Activated effector memory CD4-positive, alpha-beta T cell treated with anti-CD3 and anti-CD28 coated beads, Interleukin-2, amount 50 U/mL, for 16 hours (primary cell): ENCODE results near the gene ANTKMT.

ENCODE experiments used
- DNase-seq: peaks from one replicate; pipeline ENCODE4 v3.0.0-alpha.2; 2020

ANTKMT gene

DNA sequence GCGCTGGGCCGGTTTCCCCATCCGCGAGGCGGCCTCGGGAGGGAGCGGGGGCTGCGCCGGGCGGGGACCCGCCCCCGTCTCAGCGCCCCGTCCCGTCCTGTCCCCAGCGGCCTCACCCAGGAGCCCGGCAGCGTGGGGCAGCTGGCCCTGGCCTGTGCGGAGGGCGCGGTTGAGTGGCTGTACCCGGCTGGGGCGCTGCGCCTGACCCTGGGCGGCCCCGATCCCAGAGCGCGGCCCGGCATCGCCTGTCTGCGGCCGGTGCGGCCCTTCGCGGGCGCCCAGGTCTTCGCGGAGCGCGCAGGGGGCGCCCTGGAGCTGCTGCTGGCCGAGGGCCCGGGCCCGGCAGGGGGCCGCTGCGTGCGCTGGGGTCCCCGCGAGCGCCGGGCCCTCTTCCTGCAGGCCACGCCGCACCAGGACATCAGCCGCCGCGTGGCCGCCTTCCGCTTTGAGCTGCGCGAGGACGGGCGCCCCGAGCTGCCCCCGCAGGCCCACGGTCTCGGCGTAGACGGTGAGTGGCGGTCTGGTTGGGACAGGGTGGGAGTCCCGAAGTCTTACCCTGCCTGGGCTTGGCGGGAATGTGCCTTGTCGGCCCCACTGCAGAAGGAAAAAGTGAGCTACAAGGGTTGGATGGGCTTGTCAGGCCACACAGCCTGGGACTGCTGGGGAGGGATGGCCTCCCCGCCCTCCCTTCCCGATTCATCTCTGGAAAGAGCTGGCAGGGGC is 5.3 kb upstream of the ANTKMT start:
- DNase-seq = peak; percentile 68

DNA sequence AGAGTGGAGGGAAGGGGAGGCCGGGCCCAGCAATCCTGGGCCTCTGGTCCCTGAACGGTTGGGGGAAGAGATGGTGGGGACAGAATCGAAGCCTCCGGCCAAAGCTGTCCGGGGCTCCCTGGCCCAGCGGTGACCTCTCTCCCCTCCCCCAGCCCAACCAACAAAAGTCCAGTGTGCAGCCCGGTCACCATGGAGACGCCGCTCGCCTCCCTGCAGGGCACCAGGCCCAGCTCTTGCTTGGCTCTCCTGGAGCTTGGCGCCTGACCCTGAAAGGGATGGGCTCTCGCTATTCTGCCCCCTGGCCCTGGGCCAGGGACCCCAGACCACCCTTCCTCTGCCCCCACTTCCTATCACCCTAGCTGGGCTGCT is 4.8 kb upstream of the ANTKMT start:
- DNase-seq = no peak

DNA sequence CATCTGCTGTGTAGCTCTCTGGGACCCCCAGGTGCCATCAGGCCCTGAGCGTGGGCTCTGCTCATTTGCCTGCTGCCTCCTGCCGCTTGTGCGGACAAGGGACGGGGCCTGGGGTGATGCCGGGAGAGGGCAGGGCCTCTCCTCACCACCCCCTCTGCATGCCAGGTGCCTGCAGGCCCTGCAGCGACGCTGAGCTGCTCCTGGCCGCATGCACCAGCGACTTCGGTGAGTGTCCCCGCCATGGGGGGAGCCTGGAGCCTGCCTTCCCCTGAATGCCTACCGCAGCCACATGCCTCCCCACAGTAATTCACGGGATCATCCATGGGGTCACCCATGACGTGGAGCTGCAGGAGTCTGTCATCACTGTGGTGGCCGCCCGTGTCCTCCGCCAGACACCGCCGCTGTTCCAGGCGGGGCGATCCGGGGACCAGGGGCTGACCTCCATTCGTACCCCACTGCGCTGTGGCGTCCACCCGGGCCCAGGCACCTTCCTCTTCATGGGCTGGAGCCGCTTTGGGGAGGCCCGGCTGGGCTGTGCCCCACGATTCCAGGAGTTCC is 4.1 kb upstream of the ANTKMT start:
- DNase-seq = no peak

DNA sequence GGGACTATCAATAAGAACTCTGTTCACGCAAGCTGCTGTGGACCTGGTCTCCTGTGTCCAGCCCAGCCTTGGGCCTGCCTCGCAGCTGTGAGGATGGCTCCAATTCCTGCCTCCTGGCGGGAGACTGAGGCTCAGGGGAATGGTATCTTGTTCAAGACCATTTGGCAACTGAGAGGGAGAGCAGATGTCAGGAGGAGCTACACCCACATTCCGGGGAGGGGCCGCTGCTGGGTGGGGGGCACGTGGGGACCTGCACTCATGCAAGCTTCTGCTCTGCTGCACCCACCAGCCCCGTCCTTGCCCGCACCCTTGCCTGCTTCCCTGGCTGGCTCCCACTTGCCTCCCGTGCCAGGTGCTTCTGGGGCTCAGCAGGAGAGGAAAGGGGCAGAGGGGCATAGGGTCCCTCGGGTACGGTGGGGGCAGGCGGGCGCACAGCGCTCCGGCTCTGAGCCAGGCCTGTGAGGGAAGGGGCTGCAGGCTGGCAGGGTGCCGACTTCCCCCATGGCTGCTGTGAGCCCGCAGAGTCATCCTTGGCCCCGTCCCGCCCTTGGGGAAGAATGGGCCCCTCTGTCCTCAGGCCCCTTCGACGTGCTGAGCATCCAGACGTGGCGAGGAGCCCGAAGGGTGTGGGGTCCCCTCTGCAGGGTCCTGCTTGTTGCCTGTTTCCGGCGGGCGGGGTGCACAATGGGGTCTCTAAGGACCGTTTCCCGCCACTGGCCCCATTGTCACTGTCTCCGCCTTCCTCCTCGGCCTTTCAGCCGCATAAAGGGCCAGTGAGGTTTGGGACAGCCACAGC is 3.3 kb upstream of the ANTKMT start:
- DNase-seq = no peak

DNA sequence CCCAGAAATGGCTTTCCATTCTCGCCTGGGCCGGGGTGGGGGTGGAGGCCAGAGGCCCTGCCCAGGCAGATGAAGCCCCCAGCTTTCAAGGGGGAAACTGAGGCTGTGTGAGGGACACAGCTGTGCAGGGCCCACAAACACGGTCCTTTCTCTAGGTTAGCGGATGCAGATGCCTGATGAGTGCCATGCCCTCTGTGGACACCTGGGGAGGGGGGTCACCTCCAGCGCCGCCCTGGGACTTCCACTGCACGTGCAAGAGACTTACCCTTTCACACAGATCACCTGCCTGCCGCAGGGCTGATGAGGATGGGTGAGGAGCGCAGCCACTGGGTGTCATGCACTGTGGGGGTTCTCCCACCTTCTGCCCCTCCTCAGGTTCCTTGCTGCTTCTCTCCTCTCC is 2.6 kb upstream of the ANTKMT start:
- DNase-seq = no peak

DNA sequence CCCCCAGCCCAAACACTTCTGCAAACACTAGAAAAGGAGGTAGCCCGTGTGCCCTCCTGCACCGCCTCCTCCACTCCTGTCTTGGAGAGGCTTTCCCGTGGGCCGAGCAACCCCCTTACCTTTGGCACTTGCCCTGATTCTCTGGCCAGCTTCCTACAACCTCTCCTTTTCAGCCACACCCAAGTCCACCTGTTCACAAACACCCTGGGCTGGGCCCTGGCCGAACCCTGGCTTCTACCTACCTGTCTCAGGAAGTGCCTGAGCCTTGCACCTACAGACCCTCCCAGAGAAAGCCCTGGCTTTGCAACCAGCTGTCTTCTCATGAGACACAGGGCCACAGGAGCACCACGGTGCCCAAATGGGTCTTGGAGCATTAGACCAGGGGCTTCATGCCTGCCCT is 2.0 kb upstream of the ANTKMT start:
- DNase-seq = no peak

DNA sequence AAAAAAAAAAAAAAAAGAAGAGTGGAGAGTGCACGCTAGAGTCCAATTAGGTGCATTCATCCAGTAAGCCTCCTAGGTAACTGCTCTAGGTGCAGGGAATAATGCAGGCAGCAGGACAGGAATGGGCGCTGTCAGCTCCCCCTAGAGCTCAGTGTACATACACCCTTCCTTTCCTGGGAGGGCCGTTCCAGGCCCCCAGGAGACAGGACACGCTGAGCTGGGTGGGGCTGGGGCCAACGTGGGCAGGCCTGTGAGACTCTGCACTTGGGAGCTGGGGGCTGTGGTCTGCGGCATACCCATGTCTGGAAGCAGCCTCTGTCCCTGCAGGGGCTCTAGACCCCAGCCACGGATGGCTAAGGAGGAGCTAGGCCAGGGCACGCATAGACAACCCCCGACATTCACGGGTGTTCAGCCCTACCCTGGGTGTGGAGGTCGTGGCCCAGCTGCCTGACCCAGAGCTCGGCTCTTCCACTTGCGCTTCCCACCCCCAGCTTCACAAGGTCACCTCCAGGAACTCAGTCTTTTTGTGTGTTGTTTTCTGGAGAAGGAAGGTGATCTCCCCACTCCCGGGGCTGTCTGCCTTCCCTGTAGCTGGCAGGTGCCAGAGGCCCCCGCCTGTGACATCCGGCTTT is 1.0 kb upstream of the ANTKMT start:
- DNase-seq = no peak

DNA sequence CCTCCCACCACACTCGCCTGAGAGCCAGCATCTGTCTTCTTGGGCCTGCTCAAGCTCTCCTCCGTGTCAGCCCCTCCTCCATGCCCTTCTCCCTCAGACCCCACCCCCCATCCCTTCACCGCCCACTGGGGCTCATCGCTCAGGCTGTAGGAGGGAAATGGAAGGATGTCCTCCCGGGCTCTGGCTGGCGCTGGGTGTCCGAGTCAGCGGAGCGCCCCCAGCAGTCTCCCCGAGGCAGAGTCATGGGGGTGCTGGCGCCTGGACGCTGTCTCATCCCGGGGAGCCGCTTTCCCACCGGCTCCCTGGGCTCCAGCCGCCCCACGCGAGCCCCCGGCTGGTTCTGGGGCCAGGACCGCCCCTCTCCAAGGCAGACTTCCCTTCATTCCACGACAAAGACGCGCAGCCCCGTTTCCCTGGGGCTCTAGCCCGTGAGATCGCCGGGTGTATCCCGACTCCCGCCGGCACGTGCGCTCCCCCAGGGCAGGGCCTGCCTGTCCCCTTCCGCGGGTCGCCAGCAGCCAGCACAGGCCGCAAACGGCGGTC is 428 bp upstream of the ANTKMT start:
- DNase-seq = peak; percentile 70

DNA sequence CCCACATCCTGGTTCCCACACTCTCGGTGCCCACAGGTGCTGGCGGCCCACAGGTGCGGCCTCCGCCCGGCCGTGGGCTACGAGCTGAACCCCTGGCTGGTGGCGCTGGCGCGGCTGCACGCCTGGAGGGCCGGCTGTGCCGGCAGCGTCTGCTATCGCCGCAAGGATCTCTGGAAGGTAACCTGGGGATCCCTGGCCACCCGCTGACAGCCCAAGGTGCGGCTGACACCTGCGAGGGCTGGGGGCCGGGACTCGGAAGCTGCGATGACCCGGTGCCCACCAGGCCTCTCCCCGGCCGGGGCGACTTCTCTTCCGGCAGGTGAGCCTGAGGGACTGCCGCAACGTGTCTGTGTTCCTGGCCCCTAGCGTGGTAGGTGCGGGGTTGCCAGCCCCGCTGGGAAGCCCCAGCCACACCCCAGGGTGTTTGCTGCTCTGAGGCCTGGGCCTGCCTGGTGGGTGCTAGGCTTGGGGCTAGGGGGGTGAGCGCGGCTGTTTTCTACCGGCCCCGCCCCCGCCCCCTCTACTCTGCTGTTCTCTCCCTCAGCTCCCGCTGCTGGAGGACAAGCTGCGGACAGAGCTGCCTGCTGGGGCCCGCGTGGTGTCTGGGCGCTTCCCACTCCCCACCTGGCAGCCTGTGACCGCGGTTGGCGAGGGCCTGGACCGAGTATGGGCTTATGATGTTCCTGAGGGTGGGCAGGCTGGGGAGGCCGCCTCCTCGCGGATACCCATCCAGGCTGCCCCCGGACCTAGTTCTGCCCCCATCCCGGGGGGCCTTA is 1.0 kb downstream of the ANTKMT start:
- no peak for DNase-seq

DNA sequence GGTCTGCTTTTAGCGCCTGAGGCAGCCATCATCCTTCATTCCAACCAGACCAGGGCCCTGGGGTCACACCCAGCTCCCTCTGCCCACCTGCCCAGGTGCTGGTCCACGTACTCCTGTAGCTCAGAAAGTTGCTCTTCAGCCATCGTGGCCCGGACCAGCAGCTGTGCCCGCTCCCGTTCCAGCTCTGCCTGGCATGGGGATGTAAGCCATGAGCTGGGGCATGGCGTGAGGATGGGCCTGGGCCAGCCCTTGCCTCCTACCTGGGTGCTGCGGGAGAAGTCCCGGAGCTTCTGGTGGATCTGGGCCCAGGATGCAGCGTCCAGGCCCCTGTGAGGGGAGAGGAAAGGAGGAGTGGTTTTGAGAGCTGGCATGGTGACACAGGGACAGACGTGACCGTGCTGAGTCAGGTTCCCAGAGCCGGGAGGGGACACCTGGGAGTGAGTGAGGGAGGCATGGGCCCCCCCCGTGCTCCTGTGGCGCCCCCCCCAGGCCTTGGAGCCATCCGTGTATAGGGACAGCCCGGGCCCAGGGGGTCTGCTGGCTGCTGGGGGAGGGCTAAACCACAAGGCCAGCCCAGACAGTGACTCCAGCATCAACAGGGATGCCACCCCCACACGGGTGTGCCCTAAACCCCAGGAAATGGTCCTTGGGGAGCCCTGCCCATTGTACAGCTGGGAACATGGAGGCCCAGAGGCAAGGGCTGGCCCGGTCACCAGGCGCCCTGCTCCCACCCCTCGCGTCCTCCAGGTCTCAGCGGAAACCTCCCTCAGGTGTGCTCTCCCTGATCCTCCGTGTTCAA is 2.1 kb downstream of the ANTKMT start:
- DNase-seq = no peak

DNA sequence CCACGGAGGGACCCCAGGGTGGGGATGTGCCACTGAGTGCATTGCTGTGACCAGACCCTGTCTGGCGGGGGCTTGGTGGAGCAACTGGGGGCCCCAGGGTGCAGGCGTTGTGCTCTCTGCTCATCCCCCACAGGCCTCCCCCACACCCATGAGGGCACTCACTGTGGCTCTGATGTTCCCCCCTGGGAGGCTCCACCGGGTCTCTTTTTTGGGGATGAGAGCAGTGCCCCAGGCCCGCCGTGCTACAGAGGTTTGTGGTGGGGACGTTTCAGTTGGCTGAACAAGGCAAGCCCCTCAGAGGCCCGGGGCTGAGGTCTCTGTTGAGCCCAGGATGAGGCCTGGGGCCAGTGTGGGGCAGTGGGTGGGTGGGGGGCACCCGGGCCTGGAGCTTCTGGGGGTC is 2.7 kb downstream of the ANTKMT start:
- no peak for DNase-seq

DNA sequence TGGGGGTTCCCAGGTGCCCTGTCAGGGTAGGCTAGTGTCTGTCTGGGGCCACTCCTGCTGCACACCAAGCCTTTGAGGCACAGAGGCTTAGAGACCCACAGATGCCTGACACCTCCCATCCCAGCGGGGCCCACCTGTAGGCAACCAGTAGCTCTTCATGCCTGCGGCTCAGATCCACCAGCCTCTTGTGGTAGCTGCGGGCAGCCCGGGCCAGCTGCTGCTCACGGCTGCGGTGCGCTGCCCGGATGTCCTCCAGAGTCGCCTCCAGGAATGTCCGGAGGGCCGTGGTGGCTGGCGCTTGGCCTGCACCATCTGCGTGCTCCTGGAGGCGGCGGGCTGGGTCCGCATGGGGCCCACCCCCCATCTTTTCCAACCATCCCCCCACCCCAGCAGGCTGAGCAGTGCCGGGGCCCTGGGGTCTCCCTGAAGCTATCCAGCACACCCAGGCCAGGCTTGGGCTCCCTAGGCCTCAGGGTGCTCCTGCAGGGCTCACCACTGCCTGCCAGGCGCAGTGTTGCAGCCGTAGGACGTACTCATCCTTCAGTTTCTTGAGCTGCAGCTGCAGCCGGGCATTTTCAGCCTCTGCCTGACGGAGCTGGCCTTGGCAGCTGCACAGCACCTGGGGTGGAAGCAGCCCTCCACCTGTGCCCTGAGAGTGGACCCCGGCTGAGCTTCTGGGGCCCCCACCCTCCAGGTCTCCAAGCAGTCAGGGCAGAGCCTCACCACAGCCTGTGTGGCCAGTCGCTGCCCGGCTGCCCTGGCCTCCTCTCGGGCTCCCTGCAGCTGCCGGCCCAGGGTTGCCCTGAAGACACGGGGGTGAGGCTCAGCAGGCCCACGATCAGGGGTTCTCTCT is 3.5 kb downstream of the ANTKMT start:
- no peak for DNase-seq

DNA sequence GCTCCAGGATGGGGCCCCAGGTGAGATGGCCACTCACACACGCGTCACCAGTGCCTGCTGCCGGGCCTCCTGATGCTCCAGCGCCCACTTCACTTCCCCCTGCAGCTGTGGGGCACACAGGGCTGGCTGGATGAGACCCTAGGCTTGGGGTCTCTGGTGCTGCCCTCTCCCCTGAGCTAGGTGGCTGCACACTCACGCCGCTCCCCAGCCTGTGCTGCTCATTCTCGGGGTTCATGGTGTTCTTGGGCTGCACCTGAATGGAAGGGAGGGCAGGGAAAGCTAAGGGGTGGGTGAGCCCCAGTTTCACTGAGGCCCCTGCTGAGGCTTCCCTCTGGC is 4.1 kb downstream of the ANTKMT start:
- DNase-seq = no peak

DNA sequence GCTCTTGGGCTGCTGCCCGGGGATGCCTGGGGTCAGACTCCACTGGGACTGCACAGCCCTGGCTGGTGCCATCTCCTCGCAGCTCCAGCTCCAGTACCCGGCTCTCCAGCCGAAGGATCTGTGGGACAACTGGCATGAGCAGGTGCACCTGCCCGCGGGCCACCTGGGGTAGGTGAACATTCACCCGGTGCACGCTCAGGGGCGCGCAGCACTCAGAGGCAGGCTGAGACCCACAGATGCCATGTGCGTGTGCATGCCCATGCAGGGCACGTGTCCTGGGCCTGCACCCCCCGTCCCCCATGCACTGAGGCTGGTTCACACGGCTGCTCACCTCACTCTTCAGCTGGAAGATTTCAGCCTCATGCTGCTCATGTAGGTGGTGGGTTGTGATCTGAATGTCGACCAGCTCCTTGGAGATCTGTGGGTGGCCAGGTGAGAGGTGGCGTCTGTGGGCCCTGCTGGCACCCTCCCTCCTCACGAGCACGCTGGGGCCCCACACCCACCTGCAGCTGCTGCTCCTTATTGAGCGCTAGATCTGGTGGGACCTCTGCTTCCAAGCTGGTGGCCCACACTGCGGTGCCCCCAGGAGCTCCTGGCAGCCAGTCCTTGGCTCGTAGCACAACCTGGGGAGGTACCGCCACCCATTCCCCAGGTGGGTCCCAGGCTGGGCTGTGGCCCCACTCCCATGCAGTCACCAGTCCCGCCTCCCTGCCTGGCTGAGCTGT is 4.7 kb downstream of the ANTKMT start:
- DNase-seq = no peak

DNA sequence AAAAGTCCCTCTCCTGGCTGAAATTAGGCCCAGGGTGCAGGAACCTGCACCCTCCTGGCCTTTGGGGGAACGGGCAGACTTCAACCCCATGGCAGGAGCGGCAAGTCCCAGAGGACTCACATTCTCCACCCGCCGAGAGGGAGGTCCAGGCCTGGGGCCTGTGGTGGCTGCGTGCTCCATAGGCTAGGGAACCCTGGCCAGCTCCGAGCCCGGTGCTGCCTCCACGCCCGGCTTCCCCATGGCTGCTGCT is 5.2 kb downstream of the ANTKMT start:
- DNase-seq = no peak

DNA sequence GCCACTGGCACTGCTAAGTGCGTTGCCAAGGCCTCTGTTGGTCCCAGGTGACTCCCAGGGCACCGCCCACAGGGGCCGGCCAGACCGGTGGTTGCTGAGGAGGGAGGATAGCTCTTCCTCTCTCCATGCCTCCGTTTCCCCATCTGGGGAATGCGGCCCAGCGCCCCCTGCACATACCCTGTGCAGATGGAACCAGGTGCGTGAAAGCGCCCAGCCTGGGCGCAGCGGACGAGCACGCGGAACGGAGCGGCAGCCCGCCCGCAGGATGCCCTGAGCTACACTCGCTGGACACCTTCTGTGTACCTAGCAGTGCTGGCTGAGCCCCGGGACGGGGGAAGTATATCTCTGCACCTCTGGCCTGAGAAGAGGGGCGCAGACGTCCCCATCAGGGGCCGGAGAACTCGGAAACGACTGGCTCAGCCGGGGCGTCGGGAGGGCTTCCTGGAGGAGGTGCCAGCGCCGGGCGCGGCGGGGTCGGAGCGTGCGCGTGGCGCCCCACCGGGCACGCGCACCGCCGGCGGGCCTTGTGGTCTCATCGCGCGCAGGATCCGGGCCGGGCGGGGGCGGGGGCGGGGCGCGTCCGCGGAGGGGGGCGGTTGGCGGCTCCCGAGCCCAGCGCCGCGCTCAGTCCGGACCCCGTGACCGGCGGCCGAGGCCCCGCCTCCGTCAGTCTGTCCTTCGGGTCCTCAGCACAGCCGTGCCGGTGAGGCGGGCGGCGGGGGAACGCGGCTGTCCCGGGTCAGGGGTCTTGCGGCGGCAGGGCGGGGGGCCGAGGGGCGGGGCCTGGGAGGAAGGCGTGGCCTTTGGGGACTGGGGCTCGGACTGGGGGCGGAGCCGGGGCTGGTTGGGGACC is 5.7 kb downstream of the ANTKMT start, which contains the start of the genes CCDC78 and HAGHL:
Gene CCDC78 (minus strand): TSS at position 6 of the 853 bp plus-strand sequence. CDS start 76 bp downstream, outside the sequence.
Gene HAGHL (plus strand): TSS at position 669 of the 853 bp plus-strand sequence. CDS start 404 bp downstream, outside the sequence.
- DNase-seq = peak; percentile 86

DNA sequence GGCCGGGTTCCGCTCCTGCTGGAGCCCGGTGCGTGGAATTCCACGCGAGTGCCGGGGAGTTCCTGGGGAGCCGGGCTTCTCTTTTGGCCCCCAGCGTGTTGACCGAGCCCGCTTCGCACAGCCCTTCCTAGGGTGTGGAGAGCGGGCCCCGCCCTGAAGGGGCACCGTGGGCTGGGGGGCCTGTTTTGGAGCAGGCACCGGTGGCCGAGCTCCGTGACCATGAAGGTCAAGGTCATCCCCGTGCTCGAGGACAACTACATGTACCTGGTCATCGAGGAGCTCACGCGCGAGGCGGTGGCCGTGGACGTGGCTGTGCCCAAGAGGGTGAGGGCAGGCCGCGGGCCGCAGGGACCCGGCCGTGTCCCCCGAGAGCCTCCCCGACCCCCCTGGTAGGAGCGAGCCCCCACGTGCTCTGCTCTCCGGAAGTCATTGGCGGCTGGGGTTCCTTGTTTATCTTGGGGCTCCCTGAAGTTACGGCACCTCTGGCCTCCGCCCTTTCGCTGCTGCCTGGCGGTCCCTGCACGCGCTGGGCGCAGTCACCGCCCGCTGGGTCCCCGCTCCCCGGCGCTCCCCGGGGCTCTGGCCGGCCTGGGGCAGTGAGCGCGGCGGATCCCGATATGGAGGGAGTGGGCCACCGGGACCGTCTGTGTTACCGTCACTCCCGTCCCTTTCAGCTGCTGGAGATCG is 6.5 kb downstream of the ANTKMT start:
- peak; percentile 68 for DNase-seq

DNA sequence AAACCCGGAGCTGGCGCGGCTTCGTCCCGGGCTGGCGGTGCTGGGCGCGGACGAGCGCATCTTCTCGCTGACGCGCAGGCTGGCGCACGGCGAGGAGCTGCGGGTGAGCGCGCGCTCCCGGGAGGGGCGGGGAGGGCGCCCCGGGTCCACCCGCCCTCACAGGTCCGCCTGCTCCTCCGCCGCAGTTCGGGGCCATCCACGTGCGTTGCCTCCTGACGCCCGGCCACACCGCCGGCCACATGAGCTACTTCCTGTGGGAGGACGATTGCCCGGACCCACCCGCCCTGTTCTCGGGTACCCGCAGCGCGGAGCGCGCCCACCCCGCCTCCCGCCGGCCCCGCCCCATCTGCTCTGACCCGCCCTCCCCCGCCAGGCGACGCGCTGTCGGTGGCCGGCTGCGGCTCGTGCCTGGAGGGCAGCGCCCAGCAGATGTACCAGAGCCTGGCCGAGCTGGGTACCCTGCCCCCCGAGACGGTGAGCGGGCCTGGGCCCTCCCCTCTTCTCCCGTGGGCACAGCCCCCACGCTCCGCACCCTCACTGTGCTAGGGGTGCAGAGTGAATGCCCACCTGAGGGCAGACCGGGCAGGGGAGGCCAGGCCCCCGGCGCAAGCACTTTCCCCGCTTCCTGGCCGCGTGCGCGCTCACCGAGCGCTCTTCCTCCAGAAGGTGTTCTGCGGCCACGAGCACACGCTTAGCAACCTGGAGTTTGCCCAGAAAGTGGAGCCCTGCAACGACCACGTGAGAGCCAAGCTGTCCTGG is 7.4 kb downstream of the ANTKMT start:
- DNase-seq = peak; percentile 86
